SK-N-SH treated with all-trans-retinoic acid at 6 μM for 48 hours (cell line): ENCODE results near the gene ERVH48-1.

ENCODE experiments used
- POU6F1 ChIP-seq: fragments of 250-450 bp; sonication (Bioruptor Pico); IDR thresholded peaks from 2 replicates; pipeline ENCODE4 v1.8.0; 2021; ENCODE audit warnings: low read depth, mild to moderate bottlenecking, moderate library complexity, borderline replicate concordance
- ZFP30 ChIP-seq: fragments of 450-650 bp; formaldehyde crosslinking; IDR thresholded peaks from 2 replicates; pipeline ENCODE4 v1.5.0; 2022; ENCODE audit warnings: mild to moderate bottlenecking, moderate library complexity

- no peak for TF ChIP-seq ZFP30 (CRISPR knock-in tag)
- TF ChIP-seq POU6F1 = no peak
Measured at GRCh38 chr21:42892582-42892930, 32.9 kb downstream of the ERVH48-1 start.
